Measurements from ENCODE around the gene MGAT4A. TPM values are rescaled to one million over a fixed set of nuclear protein-coding genes. Genes with fewer than 3 reads are reported as not detected.

MGAT4A gene
- total RNA-seq, 1 donor from 2014 or later = 1.7 TPM

GRCh38 chr2:98776136-98776535 is 45.2 kb upstream of the MGAT4A start:
- Histone ChIP-seq H3K4me3 (ENCODE audit: insufficient read depth, low read depth, low read length) (no peak overlapping the region), H3K27ac (ENCODE audit: low read depth, low read length) (no peak overlapping the region), H3K79me2 (ENCODE audit: insufficient read depth, low read length) (no peaks in the 10 kb centered on the region), H2AFZ (ENCODE audit: low read depth, low read length) (no peak overlapping the region), H3K9me3 (ENCODE audit: insufficient read depth, low read depth, low read length) (no peaks in the 10 kb centered on the region), H3K4me2 (ENCODE audit: low read length) (no peak overlapping the region), H3K36me3 (ENCODE audit: insufficient read depth, low read length) (no peaks in the 10 kb centered on the region), H3K27me3 (ENCODE audit: insufficient read depth, low read length) (peaks cover 2% of the 10 kb centered on the region), H3K4me1 (ENCODE audit: insufficient read depth, low read length) (peaks cover 7% of the 10 kb centered on the region), H3K9ac (ENCODE audit: low read length) (no peak overlapping the region), H4K20me1 (ENCODE audit: insufficient read depth, low read length) (no peaks in the 10 kb centered on the region)
- H3K9me3 Mint-ChIP-seq (ENCODE audit: unreplicated experiment) = peaks cover 9% of the 10 kb centered on the region
- no peak for DNase-seq (ENCODE audit: low read depth)
- TF ChIP-seq, protein P1, sequence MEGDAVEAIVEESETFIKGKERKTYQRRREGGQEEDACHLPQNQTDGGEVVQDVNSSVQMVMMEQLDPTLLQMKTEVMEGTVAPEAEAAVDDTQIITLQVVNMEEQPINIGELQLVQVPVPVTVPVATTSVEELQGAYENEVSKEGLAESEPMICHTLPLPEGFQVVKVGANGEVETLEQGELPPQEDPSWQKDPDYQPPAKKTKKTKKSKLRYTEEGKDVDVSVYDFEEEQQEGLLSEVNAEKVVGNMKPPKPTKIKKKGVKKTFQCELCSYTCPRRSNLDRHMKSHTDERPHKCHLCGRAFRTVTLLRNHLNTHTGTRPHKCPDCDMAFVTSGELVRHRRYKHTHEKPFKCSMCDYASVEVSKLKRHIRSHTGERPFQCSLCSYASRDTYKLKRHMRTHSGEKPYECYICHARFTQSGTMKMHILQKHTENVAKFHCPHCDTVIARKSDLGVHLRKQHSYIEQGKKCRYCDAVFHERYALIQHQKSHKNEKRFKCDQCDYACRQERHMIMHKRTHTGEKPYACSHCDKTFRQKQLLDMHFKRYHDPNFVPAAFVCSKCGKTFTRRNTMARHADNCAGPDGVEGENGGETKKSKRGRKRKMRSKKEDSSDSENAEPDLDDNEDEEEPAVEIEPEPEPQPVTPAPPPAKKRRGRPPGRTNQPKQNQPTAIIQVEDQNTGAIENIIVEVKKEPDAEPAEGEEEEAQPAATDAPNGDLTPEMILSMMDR (IDR thresholded peaks at IDR 0.05; ENCODE audit: insufficient read depth, low read depth, low read length) = no peak
- no peak for TF ChIP-seq EZH2 (IDR thresholded peaks at IDR 0.05; ENCODE audit: insufficient read depth, low read length)
- H3K27me3 Mint-ChIP-seq (ENCODE audit: low read depth, unreplicated experiment) = peaks cover 15% of the 10 kb centered on the region
- no peak overlapping the region for H3K4me3 Mint-ChIP-seq (ENCODE audit: unreplicated experiment)
- no peaks in the 10 kb centered on the region for H3K36me3 Mint-ChIP-seq (ENCODE audit: low read depth, unreplicated experiment)
- no peak for FAIRE-seq
- H3K4me1 Mint-ChIP-seq (ENCODE audit: low read depth, unreplicated experiment) = peaks cover 14% of the 10 kb centered on the region
- no peak overlapping the region for H3K27ac Mint-ChIP-seq (ENCODE audit: unreplicated experiment)

DNA sequence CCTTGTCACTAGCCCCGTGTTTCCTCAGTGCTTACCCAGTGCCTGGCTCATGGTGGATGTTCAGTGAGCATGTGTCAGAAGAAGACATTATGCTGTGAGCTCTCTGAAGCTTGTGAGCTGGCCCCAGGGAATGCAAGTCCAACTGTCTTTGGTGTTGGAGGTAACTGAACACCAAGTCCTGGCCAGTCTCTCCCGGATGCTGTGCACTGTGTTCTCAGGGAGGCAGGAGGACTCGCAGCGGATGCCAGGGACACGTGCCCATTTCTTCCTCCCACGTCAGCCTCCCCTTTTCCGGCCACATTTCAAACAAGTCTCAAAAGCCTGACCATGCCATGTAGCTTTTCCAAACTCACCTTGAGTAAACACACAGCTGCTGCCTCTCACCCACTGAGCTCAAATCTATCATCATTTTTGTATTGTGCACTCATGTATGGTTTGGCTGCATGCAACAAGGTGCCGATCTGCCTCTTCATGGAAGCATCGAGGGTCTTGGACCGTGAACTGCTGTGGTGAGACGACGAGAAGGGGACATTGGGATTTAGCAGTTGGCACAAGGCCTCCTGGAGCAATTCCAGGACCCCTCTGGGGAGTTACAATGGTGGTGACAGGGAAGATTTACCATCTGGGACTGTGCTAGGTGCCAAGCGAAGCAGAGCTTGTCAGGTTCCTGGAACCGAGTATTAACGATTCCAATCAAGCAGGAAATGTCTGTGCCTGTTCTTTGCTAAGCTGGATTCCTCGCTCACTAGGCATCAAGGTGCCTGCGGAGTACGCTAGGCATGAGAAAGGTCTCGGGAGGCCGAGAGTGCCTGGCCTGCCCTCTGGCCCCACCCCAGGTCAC is 44.4 kb upstream of the MGAT4A start:
- H4K20me1 ChIP-seq (ENCODE audit: insufficient read depth, low read length) = no peaks in the 10 kb centered on the region
- H2AFZ ChIP-seq (ENCODE audit: low read depth, low read length) = peak overlapping the region; percentile 69
- peak overlapping the region; percentile 26 for H3K4me2 ChIP-seq (ENCODE audit: low read length)
- DNase-seq (ENCODE audit: low read depth) (peak; percentile 23), FAIRE-seq (no peak)
- Mint-ChIP-seq H3K27ac (ENCODE audit: unreplicated experiment) (no peak overlapping the region), H3K4me3 (ENCODE audit: unreplicated experiment) (no peak overlapping the region), H3K36me3 (ENCODE audit: low read depth, unreplicated experiment) (no peaks in the 10 kb centered on the region), H3K27me3 (ENCODE audit: low read depth, unreplicated experiment) (peaks cover 15% of the 10 kb centered on the region), H3K9me3 (ENCODE audit: unreplicated experiment) (peaks cover 9% of the 10 kb centered on the region), H3K4me1 (ENCODE audit: low read depth, unreplicated experiment) (peaks cover 14% of the 10 kb centered on the region)
- H3K79me2 ChIP-seq (ENCODE audit: insufficient read depth, low read length) = no peaks in the 10 kb centered on the region
- H3K9me3 ChIP-seq (ENCODE audit: insufficient read depth, low read depth, low read length) = no peaks in the 10 kb centered on the region
- no peak overlapping the region for H3K9ac ChIP-seq (ENCODE audit: low read length)
- H3K27me3 ChIP-seq (ENCODE audit: insufficient read depth, low read length) = peaks cover 2% of the 10 kb centered on the region
- H3K4me1 ChIP-seq (ENCODE audit: insufficient read depth, low read length) = peaks cover 7% of the 10 kb centered on the region
- H3K36me3 ChIP-seq (ENCODE audit: insufficient read depth, low read length) = no peaks in the 10 kb centered on the region
- TF ChIP-seq, protein P1 (IDR thresholded peaks at IDR 0.05; ENCODE audit: insufficient read depth, low read depth, low read length) = no peak
- no peak for TF ChIP-seq EZH2 (IDR thresholded peaks at IDR 0.05; ENCODE audit: insufficient read depth, low read length)
- H3K27ac ChIP-seq (ENCODE audit: low read depth, low read length) = no peak overlapping the region
- H3K4me3 ChIP-seq (ENCODE audit: insufficient read depth, low read depth, low read length) = peak overlapping the region; percentile 5

DNA sequence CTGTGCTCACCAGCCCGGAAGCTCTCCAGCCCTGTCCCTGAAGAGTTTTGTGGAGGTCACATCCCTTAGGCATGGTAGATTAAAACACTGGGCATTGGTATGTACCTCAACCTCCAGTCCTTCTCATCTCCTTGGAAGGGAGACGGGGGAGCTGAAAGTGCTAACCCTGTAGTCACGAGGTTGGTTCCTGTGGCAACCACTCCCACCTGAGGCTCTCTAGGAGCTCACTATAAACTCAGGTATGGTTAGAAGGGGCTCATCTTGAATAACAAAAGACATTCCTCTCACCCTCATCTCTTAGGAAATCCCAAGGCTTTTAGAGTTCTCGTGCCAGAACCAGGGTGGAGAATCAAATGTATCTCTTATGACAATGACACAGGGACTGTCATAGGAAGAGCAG is 43.0 kb upstream of the MGAT4A start:
- Histone ChIP-seq H3K4me2 (ENCODE audit: low read length) (no peak overlapping the region), H4K20me1 (ENCODE audit: insufficient read depth, low read length) (no peaks in the 10 kb centered on the region), H3K4me1 (ENCODE audit: insufficient read depth, low read length) (peaks cover 8% of the 10 kb centered on the region), H2AFZ (ENCODE audit: low read depth, low read length) (no peak overlapping the region), H3K27ac (ENCODE audit: low read depth, low read length) (no peak overlapping the region), H3K9me3 (ENCODE audit: insufficient read depth, low read depth, low read length) (no peaks in the 10 kb centered on the region), H3K79me2 (ENCODE audit: insufficient read depth, low read length) (no peaks in the 10 kb centered on the region), H3K9ac (ENCODE audit: low read length) (no peak overlapping the region), H3K36me3 (ENCODE audit: insufficient read depth, low read length) (no peaks in the 10 kb centered on the region), H3K27me3 (ENCODE audit: insufficient read depth, low read length) (peaks cover 2% of the 10 kb centered on the region), H3K4me3 (ENCODE audit: insufficient read depth, low read depth, low read length) (no peak overlapping the region)
- H3K36me3 Mint-ChIP-seq (ENCODE audit: low read depth, unreplicated experiment) = no peaks in the 10 kb centered on the region
- no peak overlapping the region for H3K4me3 Mint-ChIP-seq (ENCODE audit: unreplicated experiment)
- H3K27ac Mint-ChIP-seq (ENCODE audit: unreplicated experiment) = no peak overlapping the region
- H3K4me1 Mint-ChIP-seq (ENCODE audit: low read depth, unreplicated experiment) = peaks cover 14% of the 10 kb centered on the region
- H3K27me3 Mint-ChIP-seq (ENCODE audit: low read depth, unreplicated experiment) = peaks cover 15% of the 10 kb centered on the region
- DNase-seq (ENCODE audit: low read depth) = no peak
- no peak for TF ChIP-seq EZH2 (IDR thresholded peaks at IDR 0.05; ENCODE audit: insufficient read depth, low read length)
- TF ChIP-seq, protein P1 (IDR thresholded peaks at IDR 0.05; ENCODE audit: insufficient read depth, low read depth, low read length) = no peak
- FAIRE-seq = no peak
- H3K9me3 Mint-ChIP-seq (ENCODE audit: unreplicated experiment) = peaks cover 9% of the 10 kb centered on the region

All from astrocyte (in vitro differentiated cells and primary cell).